Loucy (cell line): ENCODE data around the gene KATNB1.

ENCODE experiments used
- H2AFZ ChIP-seq: fragments of 200-600 bp; sonication (generic); 2 replicates; pipeline ENCODE4 v1.6.0; 2016; ENCODE audit warnings: antibody characterized with exemption, mild to moderate bottlenecking, low read length, moderate library complexity
- H3F3A ChIP-seq: fragments of 200-600 bp; 2 replicates; pipeline ENCODE4 v1.6.0; 2016; ENCODE audit warnings: antibody characterized with exemption, low read depth, mild to moderate bottlenecking
- H3K27me3 ChIP-seq: fragments of 200-600 bp; sonication (generic); 2 replicates; pipeline ENCODE4 v1.6.1; 2014; ENCODE audit warnings: low read length, mild to moderate bottlenecking; ENCODE audit not compliant: insufficient read depth, poor library complexity, severe bottlenecking
- H3K36me3 ChIP-seq: fragments of 200-600 bp; sonication (generic); 2 replicates; pipeline ENCODE4 v1.6.1; 2016; ENCODE audit warnings: low read length; ENCODE audit not compliant: insufficient read depth
- H3K4me1 ChIP-seq: fragments of 200-600 bp; sonication (generic); 2 replicates; pipeline ENCODE4 v1.5.1; 2014; ENCODE audit warnings: low read length, mild to moderate bottlenecking; ENCODE audit not compliant: insufficient read depth, poor library complexity, severe bottlenecking
- H3K4me2 ChIP-seq: fragments of 200-600 bp; sonication (generic); 2 replicates; pipeline ENCODE4 v1.6.0; 2014; ENCODE audit warnings: antibody characterized with exemption, low read length, low read depth, mild to moderate bottlenecking; ENCODE audit not compliant: poor library complexity, severe bottlenecking
- H3K4me3 ChIP-seq: fragments of 200-600 bp; sonication (generic); 2 replicates; pipeline ENCODE4 v1.5.1; 2014; ENCODE audit warnings: low read length, mild to moderate bottlenecking, mixed read lengths; ENCODE audit not compliant: poor library complexity, severe bottlenecking
- H3K79me2 ChIP-seq: fragments of 200-600 bp; sonication (generic); 2 replicates; pipeline ENCODE4 v1.6.1; 2014; ENCODE audit warnings: low read length; ENCODE audit not compliant: insufficient read depth
- H3K9ac ChIP-seq: fragments of 200-600 bp; sonication (generic); 2 replicates; pipeline ENCODE4 v1.6.0; 2014; ENCODE audit warnings: mild to moderate bottlenecking, low read depth, low read length, moderate library complexity; ENCODE audit not compliant: poor library complexity, severe bottlenecking
- H3K9me2 ChIP-seq: fragments of 200-600 bp; sonication (generic); replicated peaks from 2 replicates; pipeline ENCODE4 v1.6.1; 2016; ENCODE audit warnings: low read depth, low read length, mixed read lengths
- H3K9me3 ChIP-seq: fragments of 200-600 bp; sonication (generic); 2 replicates; pipeline ENCODE4 v1.6.1; 2014; ENCODE audit warnings: mild to moderate bottlenecking, antibody characterized with exemption, low read length, low read depth; ENCODE audit not compliant: insufficient read depth
- H4K20me1 ChIP-seq: fragments of 200-600 bp; sonication (generic); 2 replicates; pipeline ENCODE4 v1.6.0; 2014; ENCODE audit warnings: antibody characterized with exemption, low read length, mild to moderate bottlenecking; ENCODE audit not compliant: insufficient read depth, poor library complexity, severe bottlenecking
- EZH2phosphoT487 ChIP-seq: fragments of 200-600 bp; IDR thresholded peaks from 2 replicates; pipeline ENCODE4 v1.6.1; 2018; ENCODE audit warnings: antibody characterized with exemption, mild to moderate bottlenecking, moderate library complexity, borderline replicate concordance
- TF ChIP-seq, protein P1 (sequence below): fragments of 200-600 bp; sonication (generic); conservative IDR thresholded peaks from 2 replicates; pipeline ENCODE4 v1.5.1; 2014; ENCODE audit warnings: mild to moderate bottlenecking, antibody characterized with exemption, low read length

Gene KATNB1

DNA sequence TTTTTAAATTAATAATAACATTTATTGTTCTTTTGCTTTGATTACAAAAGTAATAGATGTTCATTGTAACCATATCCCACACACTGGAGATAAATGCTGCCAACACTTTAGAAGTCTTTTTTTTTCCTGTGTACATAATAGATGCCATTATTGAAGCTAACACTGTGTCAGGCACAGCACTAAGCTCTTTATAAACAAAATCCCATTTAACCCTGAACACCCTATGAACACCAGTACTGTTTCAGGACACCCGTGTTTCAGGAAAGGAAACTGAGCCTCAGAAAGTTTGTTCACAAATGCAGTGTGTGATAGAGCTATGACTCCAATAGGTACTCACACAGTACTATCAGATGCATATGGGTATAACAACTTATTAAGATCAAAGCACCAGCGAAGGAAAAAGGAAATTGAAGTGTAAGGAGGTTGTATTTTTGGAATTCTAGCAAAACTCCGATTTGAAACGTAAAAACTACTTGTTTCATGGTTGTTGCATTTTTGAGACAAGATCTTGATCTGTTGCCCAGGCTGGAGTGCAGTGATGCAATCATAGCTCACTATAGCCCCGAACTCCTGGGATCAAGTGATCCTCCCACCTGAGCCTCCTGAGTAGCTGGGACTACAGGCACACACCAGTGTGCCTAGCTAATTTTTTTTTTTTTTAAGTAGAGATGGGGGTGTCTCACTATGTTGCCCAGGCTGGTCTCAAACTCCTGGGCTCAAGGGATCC, 68.7 kb downstream of the KATNB1 start:
- Histone ChIP-seq H3K79me2 (no peaks in the 10 kb centered on the region), H3K9ac (no peak overlapping the region), H3K36me3 (no peaks in the 10 kb centered on the region), H3K4me3 (no peak overlapping the region), H3K27me3 (no peaks in the 10 kb centered on the region), H3K4me1 (peaks cover 50% of the 10 kb centered on the region), H3K9me3 (no peaks in the 10 kb centered on the region), H3K9me2 (no peaks in the 10 kb centered on the region), H4K20me1 (no peaks in the 10 kb centered on the region), H2AFZ (no peak overlapping the region), H3K4me2 (no peak overlapping the region), H3F3A (no peaks in the 10 kb centered on the region; the same call in 1 of the 2 replicates)
- no peak for TF ChIP-seq EZH2phosphoT487
- TF ChIP-seq, protein P1, sequence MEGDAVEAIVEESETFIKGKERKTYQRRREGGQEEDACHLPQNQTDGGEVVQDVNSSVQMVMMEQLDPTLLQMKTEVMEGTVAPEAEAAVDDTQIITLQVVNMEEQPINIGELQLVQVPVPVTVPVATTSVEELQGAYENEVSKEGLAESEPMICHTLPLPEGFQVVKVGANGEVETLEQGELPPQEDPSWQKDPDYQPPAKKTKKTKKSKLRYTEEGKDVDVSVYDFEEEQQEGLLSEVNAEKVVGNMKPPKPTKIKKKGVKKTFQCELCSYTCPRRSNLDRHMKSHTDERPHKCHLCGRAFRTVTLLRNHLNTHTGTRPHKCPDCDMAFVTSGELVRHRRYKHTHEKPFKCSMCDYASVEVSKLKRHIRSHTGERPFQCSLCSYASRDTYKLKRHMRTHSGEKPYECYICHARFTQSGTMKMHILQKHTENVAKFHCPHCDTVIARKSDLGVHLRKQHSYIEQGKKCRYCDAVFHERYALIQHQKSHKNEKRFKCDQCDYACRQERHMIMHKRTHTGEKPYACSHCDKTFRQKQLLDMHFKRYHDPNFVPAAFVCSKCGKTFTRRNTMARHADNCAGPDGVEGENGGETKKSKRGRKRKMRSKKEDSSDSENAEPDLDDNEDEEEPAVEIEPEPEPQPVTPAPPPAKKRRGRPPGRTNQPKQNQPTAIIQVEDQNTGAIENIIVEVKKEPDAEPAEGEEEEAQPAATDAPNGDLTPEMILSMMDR = no peak

DNA sequence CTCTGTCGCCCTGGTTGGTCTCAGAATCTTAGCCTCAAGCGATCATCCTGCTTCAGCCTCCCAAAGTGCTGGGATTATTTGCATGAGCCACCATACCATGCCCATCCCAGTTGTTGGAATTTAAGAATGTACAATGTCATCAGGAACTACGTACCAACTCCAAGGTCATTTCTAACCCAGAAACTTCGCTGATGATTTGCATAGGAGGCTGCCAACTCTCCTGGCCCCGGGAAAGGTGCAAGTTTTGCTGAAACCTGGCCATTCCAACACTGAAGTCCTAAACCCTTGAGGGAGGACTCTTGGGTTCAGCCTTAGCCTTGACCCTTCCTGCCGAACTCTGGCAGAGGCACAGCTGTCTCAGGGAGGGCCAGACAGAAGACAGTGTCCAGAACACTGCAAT, 69.6 kb downstream of the KATNB1 start:
- Histone ChIP-seq H3K4me2 (no peak overlapping the region), H3K27me3 (no peaks in the 10 kb centered on the region), H4K20me1 (no peaks in the 10 kb centered on the region), H3K36me3 (no peaks in the 10 kb centered on the region), H3K9me3 (no peaks in the 10 kb centered on the region), H2AFZ (no peak overlapping the region), H3K9ac (no peak overlapping the region), H3K4me3 (no peak overlapping the region), H3K9me2 (no peaks in the 10 kb centered on the region), H3K4me1 (peaks cover 50% of the 10 kb centered on the region), H3K79me2 (no peaks in the 10 kb centered on the region), H3F3A (no peaks in the 10 kb centered on the region; the same call in 1 of the 2 replicates)
- TF ChIP-seq, protein P1 = no peak
- TF ChIP-seq EZH2phosphoT487 = no peak
